Right lobe of liver (tissue), 4 donors: ENCODE data around the gene ADGRL3.

Source experiments
- POLR2A ChIP-seq: fragments of 450-650 bp; IDR thresholded peaks from one replicate; pipeline ENCODE4 v1.6.1; 2017; ENCODE audit warnings: antibody characterized with exemption, mild to moderate bottlenecking
- TF ChIP-seq, protein P1 (sequence below), 4 donors: fragments of 200-600 bp in 3 of 4; fragments of 450-650 bp in 1 of 4; IDR thresholded peaks; one replicate each; pipeline versions ENCODE4 v1.5.1 to v1.8.0; 2016 to 2022; ENCODE audit warnings: antibody characterized with exemption in 4 of 4, mild to moderate bottlenecking in 2 of 4
- donor health status: DM: no; HTN: no; CAD: no.
- donor health status: DM: no; HTN: no; CAD: no.
- donor health status: DM: no; HTN: yes; CAD: no.

DNA sequence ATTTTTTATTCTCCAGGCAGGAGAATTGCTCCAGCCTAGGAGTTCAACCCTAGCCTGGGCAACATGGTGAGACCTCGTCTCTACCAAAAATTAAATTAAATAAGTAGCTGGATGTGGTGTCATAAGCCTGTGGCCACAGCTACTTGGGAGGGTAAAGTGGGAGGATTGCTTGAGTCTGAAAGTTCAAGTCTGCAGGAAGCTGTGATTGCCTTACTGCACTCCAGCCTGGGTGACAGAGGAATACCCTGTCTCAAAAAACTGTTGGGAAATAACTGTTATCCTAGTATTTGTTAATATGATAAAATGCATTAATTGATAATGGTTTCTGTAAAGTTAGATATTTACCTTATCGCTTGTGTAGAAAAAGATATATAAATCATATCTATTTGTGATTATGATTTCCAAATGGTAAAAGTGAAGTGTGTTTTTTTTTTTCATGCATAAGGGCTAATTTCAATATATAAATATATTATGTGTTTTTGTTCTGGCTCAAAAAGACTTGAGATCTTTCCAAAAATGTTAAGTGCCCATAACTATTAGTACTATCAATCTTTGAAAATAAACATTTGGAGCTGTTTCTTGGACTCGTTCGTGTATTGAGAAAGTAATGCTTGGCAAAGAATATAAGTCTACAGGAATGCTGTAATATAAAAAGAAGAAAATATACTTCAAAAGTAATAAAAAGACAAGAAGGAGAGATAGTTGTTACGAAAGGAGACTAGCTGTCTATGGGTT, 396.6 kb downstream of the ADGRL3 start:
- TF ChIP-seq, protein P1, sequence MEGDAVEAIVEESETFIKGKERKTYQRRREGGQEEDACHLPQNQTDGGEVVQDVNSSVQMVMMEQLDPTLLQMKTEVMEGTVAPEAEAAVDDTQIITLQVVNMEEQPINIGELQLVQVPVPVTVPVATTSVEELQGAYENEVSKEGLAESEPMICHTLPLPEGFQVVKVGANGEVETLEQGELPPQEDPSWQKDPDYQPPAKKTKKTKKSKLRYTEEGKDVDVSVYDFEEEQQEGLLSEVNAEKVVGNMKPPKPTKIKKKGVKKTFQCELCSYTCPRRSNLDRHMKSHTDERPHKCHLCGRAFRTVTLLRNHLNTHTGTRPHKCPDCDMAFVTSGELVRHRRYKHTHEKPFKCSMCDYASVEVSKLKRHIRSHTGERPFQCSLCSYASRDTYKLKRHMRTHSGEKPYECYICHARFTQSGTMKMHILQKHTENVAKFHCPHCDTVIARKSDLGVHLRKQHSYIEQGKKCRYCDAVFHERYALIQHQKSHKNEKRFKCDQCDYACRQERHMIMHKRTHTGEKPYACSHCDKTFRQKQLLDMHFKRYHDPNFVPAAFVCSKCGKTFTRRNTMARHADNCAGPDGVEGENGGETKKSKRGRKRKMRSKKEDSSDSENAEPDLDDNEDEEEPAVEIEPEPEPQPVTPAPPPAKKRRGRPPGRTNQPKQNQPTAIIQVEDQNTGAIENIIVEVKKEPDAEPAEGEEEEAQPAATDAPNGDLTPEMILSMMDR (IDR thresholded peaks at IDR 0.05) = no peak
- TF ChIP-seq POLR2A = no peak
